Panc1 (cell line): ENCODE measurements around the gene GMDS. TPM values are rescaled to one million over a fixed set of nuclear protein-coding genes. Genes with fewer than 3 reads are reported as not detected.

Experiments used
- ATAC-seq: fragments of 200-7000 bp; cut with Tn5 transposase; 2 replicates; pipeline ENCODE4 v1.9.1; 2020; ENCODE audit warnings: mild to moderate bottlenecking, moderate library complexity
- BruUV-seq: library from RNA; stranded (reverse); fragments of 400-500 nt; replicated peaks from 2 replicates; lab custom pipeline; 2021; lab: Mats Ljungman, UMichigan
- CTCF ChIA-PET: fragments of 300-600 bp; sonication (Branson Sonifier 250); formaldehyde crosslinking; loops from one replicate; lab custom pipeline; 2022; ENCODE audit warnings: antibody characterized with exemption; lab: Charles Lee
- POLR2A ChIA-PET: fragments of 300-600 bp; sonication (Branson Sonifier 250); formaldehyde crosslinking; loops from one replicate; lab custom pipeline; 2022; ENCODE audit warnings: antibody characterized with exemption; lab: Charles Lee
- DNase-seq: peaks from one replicate; pipeline ENCODE4 v3.0.0-alpha.2; 2010; ENCODE audit warnings: low read depth, low spot score
- H3K27ac ChIP-seq: 2 replicates; pipeline ENCODE4 v1.5.1; 2011; ENCODE audit warnings: mild to moderate bottlenecking, low read length, inconsistent platforms
- H3K27me3 ChIP-seq: fragments of 200-500 bp; sonication (Bioruptor generic); 2 replicates; pipeline ENCODE4 v1.6.0; 2014; ENCODE audit warnings: low read length, inconsistent platforms; ENCODE audit not compliant: control insufficient read depth, insufficient read depth
- H3K36me3 ChIP-seq: fragments of 200-500 bp; sonication (Bioruptor generic); 2 replicates; pipeline ENCODE4 v1.5.1; 2014; ENCODE audit warnings: inconsistent platforms, mild to moderate bottlenecking, low read length, moderate library complexity; ENCODE audit not compliant: control insufficient read depth, insufficient read depth
- H3K4me1 ChIP-seq: 2 replicates; pipeline ENCODE4 v1.5.1; 2011; ENCODE audit warnings: inconsistent platforms, mild to moderate bottlenecking, low read length, moderate library complexity; ENCODE audit not compliant: control insufficient read depth, insufficient read depth
- H3K4me3 ChIP-seq, 2 experiments: 2 replicates each; pipeline ENCODE4 v1.5.1; 2011 to 2012; ENCODE audit warnings: low read depth in 2 of 2, low read length in 2 of 2, mild to moderate bottlenecking in 2 of 2, inconsistent platforms in 1 of 2, moderate library complexity in 1 of 2
- H3K9me3 ChIP-seq: fragments of 200-500 bp; sonication (Bioruptor generic); 2 replicates; pipeline ENCODE4 v1.5.1; 2014; ENCODE audit warnings: low read depth, mild to moderate bottlenecking, inconsistent platforms, low read length, moderate library complexity; ENCODE audit not compliant: control insufficient read depth, insufficient read depth
- POLR2AphosphoS5 ChIP-seq: IDR thresholded peaks from 2 replicates; pipeline ENCODE4 v1.6.1; 2012; ENCODE audit warnings: mild to moderate bottlenecking, low read depth, low read length, moderate library complexity
- SIN3A ChIP-seq: IDR thresholded peaks from 2 replicates; pipeline ENCODE4 v1.6.1; 2012; ENCODE audit warnings: low read depth, mild to moderate bottlenecking, low read length, moderate library complexity, borderline replicate concordance; ENCODE audit not compliant: insufficient read depth
- TCF7L2 ChIP-seq: IDR thresholded peaks from 2 replicates; pipeline ENCODE4 v1.6.1; 2011; ENCODE audit warnings: mild to moderate bottlenecking, low read depth, low read length, inconsistent platforms
- in situ Hi-C: cut with HindIII; loops from 2 replicates; pipeline ENCODE4 v1.10.0; 2016; ENCODE audit warnings: low sequenced_read_pairs, low pct_unique_long_range_greater_than_20kb
- intact Hi-C: fragments of 100-400 bp; cut with micrococcal nuclease; formaldehyde crosslinking; loops from one replicate; pipeline ENCODE4 v1.10.0; 2022; ENCODE audit not compliant: unreplicated experiment
- total RNA-seq: library from RNA; stranded (reverse); gene quantifications from one replicate; pipeline ENCODE4 v1.2.1, GENCODE V29; 2021; ENCODE audit not compliant: unreplicated experiment
- TF ChIP-seq, protein P1 (sequence below), 2 experiments: IDR thresholded peaks; 2 replicates each; pipeline ENCODE4 v1.6.1; 2011 to 2012; ENCODE audit warnings: low read depth in 2 of 2, control low read depth in 1 of 2, low read length in 1 of 2, mild to moderate bottlenecking in 1 of 2, moderate library complexity in 1 of 2; ENCODE audit not compliant: insufficient read depth in 1 of 2
- TF ChIP-seq, protein P2 (sequence below): fragments of 450-650 bp; IDR thresholded peaks from 2 replicates; pipeline ENCODE4 v1.5.1; 2017; ENCODE audit warnings: mild to moderate bottlenecking

The GMDS gene
- total RNA-seq, 1 experiment from 2014 or later = 9.8 TPM

DNA sequence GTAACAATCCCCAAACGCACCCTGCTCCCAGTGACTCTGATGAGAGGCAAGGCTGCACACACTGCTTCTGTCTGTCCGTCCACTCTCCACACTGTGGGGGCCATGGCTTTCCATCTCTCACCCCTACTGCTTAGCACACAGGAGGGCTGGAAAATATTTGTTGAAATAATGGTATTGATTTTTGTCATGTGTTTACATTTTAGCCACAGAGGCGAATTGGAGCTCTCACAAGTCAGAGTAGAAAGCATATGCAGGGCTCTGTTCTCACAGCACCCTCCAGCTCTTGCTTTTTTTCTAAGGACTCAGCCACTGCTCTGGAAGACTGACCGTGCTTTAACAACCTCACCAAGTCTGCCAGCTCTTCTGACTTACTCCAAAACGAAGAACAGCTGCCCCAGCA is 273.8 kb downstream of the GMDS start:
- H3K36me3 ChIP-seq = no peaks in the 10 kb centered on the region
- no peak for ATAC-seq
- ChIA-PET POLR2A (no interaction called here), CTCF (interaction anchor here (0.7 kb wide), 1 partner anchor 184 kb away, joined by 3 read pairs; no protein-coding TSS in a partner anchor)
- TF ChIP-seq POLR2AphosphoS5 = no peak
- TF ChIP-seq, protein P1, sequence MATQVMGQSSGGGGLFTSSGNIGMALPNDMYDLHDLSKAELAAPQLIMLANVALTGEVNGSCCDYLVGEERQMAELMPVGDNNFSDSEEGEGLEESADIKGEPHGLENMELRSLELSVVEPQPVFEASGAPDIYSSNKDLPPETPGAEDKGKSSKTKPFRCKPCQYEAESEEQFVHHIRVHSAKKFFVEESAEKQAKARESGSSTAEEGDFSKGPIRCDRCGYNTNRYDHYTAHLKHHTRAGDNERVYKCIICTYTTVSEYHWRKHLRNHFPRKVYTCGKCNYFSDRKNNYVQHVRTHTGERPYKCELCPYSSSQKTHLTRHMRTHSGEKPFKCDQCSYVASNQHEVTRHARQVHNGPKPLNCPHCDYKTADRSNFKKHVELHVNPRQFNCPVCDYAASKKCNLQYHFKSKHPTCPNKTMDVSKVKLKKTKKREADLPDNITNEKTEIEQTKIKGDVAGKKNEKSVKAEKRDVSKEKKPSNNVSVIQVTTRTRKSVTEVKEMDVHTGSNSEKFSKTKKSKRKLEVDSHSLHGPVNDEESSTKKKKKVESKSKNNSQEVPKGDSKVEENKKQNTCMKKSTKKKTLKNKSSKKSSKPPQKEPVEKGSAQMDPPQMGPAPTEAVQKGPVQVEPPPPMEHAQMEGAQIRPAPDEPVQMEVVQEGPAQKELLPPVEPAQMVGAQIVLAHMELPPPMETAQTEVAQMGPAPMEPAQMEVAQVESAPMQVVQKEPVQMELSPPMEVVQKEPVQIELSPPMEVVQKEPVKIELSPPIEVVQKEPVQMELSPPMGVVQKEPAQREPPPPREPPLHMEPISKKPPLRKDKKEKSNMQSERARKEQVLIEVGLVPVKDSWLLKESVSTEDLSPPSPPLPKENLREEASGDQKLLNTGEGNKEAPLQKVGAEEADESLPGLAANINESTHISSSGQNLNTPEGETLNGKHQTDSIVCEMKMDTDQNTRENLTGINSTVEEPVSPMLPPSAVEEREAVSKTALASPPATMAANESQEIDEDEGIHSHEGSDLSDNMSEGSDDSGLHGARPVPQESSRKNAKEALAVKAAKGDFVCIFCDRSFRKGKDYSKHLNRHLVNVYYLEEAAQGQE (IDR thresholded peaks at IDR 0.05; ENCODE audit: insufficient read depth in 1 of 2, low read depth in 2 of 2, low read length in 1 of 2) = no peak
- TF ChIP-seq TCF7L2 = no peak
- TF ChIP-seq, protein P2, sequence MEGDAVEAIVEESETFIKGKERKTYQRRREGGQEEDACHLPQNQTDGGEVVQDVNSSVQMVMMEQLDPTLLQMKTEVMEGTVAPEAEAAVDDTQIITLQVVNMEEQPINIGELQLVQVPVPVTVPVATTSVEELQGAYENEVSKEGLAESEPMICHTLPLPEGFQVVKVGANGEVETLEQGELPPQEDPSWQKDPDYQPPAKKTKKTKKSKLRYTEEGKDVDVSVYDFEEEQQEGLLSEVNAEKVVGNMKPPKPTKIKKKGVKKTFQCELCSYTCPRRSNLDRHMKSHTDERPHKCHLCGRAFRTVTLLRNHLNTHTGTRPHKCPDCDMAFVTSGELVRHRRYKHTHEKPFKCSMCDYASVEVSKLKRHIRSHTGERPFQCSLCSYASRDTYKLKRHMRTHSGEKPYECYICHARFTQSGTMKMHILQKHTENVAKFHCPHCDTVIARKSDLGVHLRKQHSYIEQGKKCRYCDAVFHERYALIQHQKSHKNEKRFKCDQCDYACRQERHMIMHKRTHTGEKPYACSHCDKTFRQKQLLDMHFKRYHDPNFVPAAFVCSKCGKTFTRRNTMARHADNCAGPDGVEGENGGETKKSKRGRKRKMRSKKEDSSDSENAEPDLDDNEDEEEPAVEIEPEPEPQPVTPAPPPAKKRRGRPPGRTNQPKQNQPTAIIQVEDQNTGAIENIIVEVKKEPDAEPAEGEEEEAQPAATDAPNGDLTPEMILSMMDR = no peak
- TF ChIP-seq SIN3A = no peak
- H3K4me3 ChIP-seq = no peak overlapping the region
- in situ Hi-C loops (no loop called here), intact Hi-C loops (no loop called here)
- no TSS peak for BruUV-seq
- no peaks in the 10 kb centered on the region for H3K27me3 ChIP-seq
- no peak overlapping the region for H3K27ac ChIP-seq
- no peak for DNase-seq
- H3K4me1 ChIP-seq = no peaks in the 10 kb centered on the region
- H3K9me3 ChIP-seq = no peaks in the 10 kb centered on the region

DNA sequence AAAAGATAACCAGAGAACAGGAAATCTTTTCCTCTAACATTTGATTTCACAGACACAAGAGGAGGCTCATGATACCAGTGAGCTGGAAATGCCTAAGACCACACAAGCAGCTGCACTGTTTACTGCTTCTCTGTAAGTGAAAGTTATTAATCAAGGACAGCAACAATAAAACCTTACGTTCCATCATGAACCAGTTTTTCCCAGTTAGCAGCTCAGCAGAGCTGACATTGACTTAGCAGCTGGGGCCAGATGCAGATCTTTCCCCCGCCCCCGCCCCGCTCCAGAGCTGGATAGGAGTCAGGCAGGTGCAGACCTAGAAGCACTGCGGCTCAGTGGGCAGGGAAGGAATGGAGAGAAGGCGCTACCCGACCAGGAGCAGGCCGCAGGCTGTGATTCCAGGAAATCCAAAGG is 275.2 kb downstream of the GMDS start:
- DNase-seq (no peak), ATAC-seq (no peak)
- TF ChIP-seq, protein P2 = no peak
- TF ChIP-seq TCF7L2 (no peak), POLR2AphosphoS5 (no peak), SIN3A (no peak)
- TF ChIP-seq, protein P1 (IDR thresholded peaks at IDR 0.05; ENCODE audit: insufficient read depth in 1 of 2, low read depth in 2 of 2, low read length in 1 of 2) = no peak
- in situ Hi-C loops (no loop called here), intact Hi-C loops (no loop called here)
- ChIA-PET CTCF (no interaction called here), POLR2A (no interaction called here)
- no peak overlapping the region for H3K27ac ChIP-seq
- H3K4me3 ChIP-seq = no peak overlapping the region
- H3K4me1 ChIP-seq = no peaks in the 10 kb centered on the region
- no peaks in the 10 kb centered on the region for H3K9me3 ChIP-seq
- no TSS peak for BruUV-seq
- H3K36me3 ChIP-seq = no peaks in the 10 kb centered on the region
- no peaks in the 10 kb centered on the region for H3K27me3 ChIP-seq
